H1 (cell line): ENCODE measurements around the gene ST3GAL3. TPM values are rescaled to one million over a fixed set of nuclear protein-coding genes. Genes with fewer than 3 reads are reported as not detected.

ENCODE experiments used
- ASH2L ChIP-seq: fragments of 200-600, 300-600 bp; sonication (generic); IDR thresholded peaks from one replicate; pipeline ENCODE4 v1.7.1; 2017; ENCODE audit warnings: low read length
- BACH1 ChIP-seq: IDR thresholded peaks from 2 replicates; pipeline ENCODE4 v1.6.1; 2012; ENCODE audit warnings: low read length, improper control_type of control experiment
- CHD2 ChIP-seq: IDR thresholded peaks from 2 replicates; pipeline ENCODE4 v1.6.1; 2012; ENCODE audit warnings: low read length, improper control_type of control experiment
- CREB1 ChIP-seq: IDR thresholded peaks from 2 replicates; pipeline ENCODE4 v1.6.1; 2012; ENCODE audit warnings: inconsistent platforms
- CTBP2 ChIP-seq: IDR thresholded peaks from 2 replicates; pipeline ENCODE4 v1.7.0; 2011; ENCODE audit warnings: borderline replicate concordance, mild to moderate bottlenecking, moderate library complexity, mixed read lengths, low read length; ENCODE audit not compliant: insufficient read depth, insufficient read length
- GTF2F1 ChIP-seq: IDR thresholded peaks from 2 replicates; pipeline ENCODE4 v1.6.1; 2012; ENCODE audit warnings: low read depth, low read length, improper control_type of control experiment, borderline replicate concordance
- HDAC2 ChIP-seq, 2 experiments: fragments of 300-600 bp in 1 of 2; sonication (generic) in 1 of 2; IDR thresholded peaks; 2 replicates each; pipeline ENCODE4 v1.6.1; 2011 to 2012; ENCODE audit warnings: low read depth in 2 of 2, low read length in 2 of 2, mild to moderate bottlenecking in 2 of 2, moderate library complexity in 2 of 2, borderline replicate concordance in 1 of 2, inconsistent platforms in 1 of 2
- HDAC6 ChIP-seq: IDR thresholded peaks from one replicate; pipeline ENCODE4 v1.7.1; 2012; ENCODE audit warnings: low read depth, mild to moderate bottlenecking, inconsistent platforms, low read length, moderate library complexity
- KDM1A ChIP-seq: fragments of 200-600, 300-600 bp; sonication (generic); IDR thresholded peaks from 2 replicates; pipeline ENCODE4 v1.7.1; 2016; ENCODE audit warnings: mild to moderate bottlenecking, low read length, borderline replicate concordance
- KDM4A ChIP-seq: IDR thresholded peaks from one replicate; pipeline ENCODE4 v1.7.1; 2012; ENCODE audit warnings: low read depth, mild to moderate bottlenecking, moderate library complexity, low read length, inconsistent platforms; ENCODE audit not compliant: severe bottlenecking
- NRF1 ChIP-seq: IDR thresholded peaks from 2 replicates; pipeline ENCODE4 v1.6.1; 2011; ENCODE audit warnings: mild to moderate bottlenecking, low read depth, low read length, improper control_type of control experiment
- RBBP5 ChIP-seq: IDR thresholded peaks from 2 replicates; pipeline ENCODE4 v1.7.1; 2012; ENCODE audit warnings: low read depth, mild to moderate bottlenecking, inconsistent platforms, low read length, moderate library complexity, borderline replicate concordance
- RNF2 ChIP-seq: fragments of 200-900, 300-1000 bp; sonication (generic); IDR thresholded peaks from 2 replicates; pipeline ENCODE4 v1.7.1; 2016; ENCODE audit warnings: borderline replicate concordance, low read depth, mild to moderate bottlenecking, antibody characterized with exemption, low read length; ENCODE audit not compliant: poor library complexity, severe bottlenecking; ENCODE audit errors: missing control alignments
- SIN3A ChIP-seq, 2 experiments: IDR thresholded peaks in 1 of 2; conservative IDR thresholded peaks in 1 of 2; 2 replicates each; pipeline ENCODE4 v1.6.1; 2011 to 2012; ENCODE audit warnings: low read length in 2 of 2, improper control_type of control experiment in 1 of 2, low read depth in 1 of 2, mild to moderate bottlenecking in 1 of 2
- TAF1 ChIP-seq: IDR thresholded peaks from 2 replicates; pipeline ENCODE4 v1.6.1; 2011; ENCODE audit warnings: mild to moderate bottlenecking, low read depth, low read length
- TAF7 ChIP-seq: optimal IDR thresholded peaks from 2 replicates; pipeline ENCODE3; 2011; ENCODE audit warnings: low read depth, mild to moderate bottlenecking, inconsistent platforms, low read length, moderate library complexity, borderline replicate concordance
- YY1 ChIP-seq: IDR thresholded peaks from 2 replicates; pipeline ENCODE4 v1.6.1; 2011; ENCODE audit warnings: low read depth, mild to moderate bottlenecking, low read length
- polyA plus RNA-seq, 7 experiments: library from polyadenylated mRNA; depleted of rRNA in 3 of 7; stranded (reverse) in 5 of 7; unstranded in 2 of 7; fragments of >200 nt in 5 of 7; fragments of 200-250 nt in 2 of 7; gene quantifications; 1 replicate in 5 of 7; 2 replicates in 1 of 7; 4 replicates in 1 of 7; pipeline versions ENCODE4 v1.2.1 to v1.2.3, GENCODE V29; 2011 to 2013; ENCODE audit warnings: missing spikeins in 2 of 7, mixed read lengths in 2 of 7
- total RNA-seq: library from RNA; stranded (reverse); fragmentation: NEBNext Ultra II Directional; extraction: Animal tissue kit (Norgen Biotek cat#: 25700); gene quantifications from 2 replicates; pipeline ENCODE4 v1.2.1, GENCODE V29; 2021
- TF ChIP-seq, protein P1 (sequence below): IDR thresholded peaks from 2 replicates; pipeline ENCODE4 v1.6.1; 2011; ENCODE audit warnings: low read length, improper control_type of control experiment
- TF ChIP-seq, protein P2 (sequence below): IDR thresholded peaks from 2 replicates; pipeline ENCODE4 v1.6.1; 2012; ENCODE audit warnings: inconsistent platforms
- TF ChIP-seq, protein P3 (sequence below): IDR thresholded peaks from 2 replicates; pipeline ENCODE4 v1.6.1; 2012; ENCODE audit warnings: inconsistent platforms

ST3GAL3 gene
- total and polyA plus RNA-seq, 2 of the 8 experiments (the other 6 are each of a cell fraction or from before 2014, with no cell fraction given) = 6.8 to 7.0 TPM

DNA sequence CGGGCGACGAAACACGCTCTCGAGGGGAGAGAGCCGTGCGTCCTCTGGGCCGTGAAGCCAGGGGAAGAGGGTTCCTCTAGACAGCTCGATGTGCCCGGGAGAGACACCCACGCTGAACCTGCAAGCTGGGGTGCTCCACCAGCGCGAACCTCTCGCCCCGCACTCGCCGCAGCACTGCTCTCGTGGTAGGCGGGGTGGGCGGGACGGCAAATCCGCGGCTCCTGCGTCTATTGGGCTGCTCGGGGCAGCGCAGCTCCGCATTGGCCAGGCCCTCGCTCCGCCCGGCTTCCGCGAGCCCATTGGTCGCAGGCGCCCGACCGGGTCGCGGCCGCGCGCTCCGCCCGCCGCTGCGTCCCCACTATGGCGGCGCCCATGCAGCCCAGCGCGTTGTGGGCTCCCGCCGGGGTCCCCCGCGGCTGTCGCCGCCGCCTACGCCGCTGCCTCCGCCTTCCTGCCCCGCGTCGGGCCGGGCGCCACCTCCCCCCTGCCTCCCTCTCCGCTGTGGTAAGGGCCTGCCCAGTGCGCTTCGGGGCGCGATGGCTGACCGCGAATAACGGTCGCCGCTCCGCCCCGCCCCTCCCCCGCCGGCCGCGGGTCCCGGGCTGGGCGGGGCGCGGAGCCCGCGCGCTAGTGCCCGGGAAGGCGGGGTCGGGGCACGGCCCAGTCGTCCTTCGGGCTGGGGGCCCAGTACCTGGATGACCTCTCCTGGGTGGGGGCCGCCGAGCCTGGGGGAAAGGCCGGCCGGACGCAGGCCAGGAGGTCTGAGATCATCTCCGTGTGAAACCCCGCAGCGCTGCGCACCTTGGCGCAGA lies at the start of gene ST3GAL3 (continued):
- TF ChIP-seq BACH1 = peak; percentile 80
- TF ChIP-seq YY1 = peak; percentile 94
- TF ChIP-seq CHD2 = peak; percentile 34; the same call in 1 of the 2 replicates
- TF ChIP-seq TAF7 = peak; percentile 13
- TF ChIP-seq RNF2 = no peak
- TF ChIP-seq, protein P1, sequence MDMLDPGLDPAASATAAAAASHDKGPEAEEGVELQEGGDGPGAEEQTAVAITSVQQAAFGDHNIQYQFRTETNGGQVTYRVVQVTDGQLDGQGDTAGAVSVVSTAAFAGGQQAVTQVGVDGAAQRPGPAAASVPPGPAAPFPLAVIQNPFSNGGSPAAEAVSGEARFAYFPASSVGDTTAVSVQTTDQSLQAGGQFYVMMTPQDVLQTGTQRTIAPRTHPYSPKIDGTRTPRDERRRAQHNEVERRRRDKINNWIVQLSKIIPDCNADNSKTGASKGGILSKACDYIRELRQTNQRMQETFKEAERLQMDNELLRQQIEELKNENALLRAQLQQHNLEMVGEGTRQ = no peak
- TF ChIP-seq KDM1A = peak; percentile 97
- TF ChIP-seq CTBP2 = no peak
- TF ChIP-seq CREB1 = peak; percentile 42
- TF ChIP-seq, protein P2, sequence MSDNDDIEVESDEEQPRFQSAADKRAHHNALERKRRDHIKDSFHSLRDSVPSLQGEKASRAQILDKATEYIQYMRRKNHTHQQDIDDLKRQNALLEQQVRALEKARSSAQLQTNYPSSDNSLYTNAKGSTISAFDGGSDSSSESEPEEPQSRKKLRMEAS = 0 out of 2 replicates have a peak, but pooled peaks have one; percentile 52
- peak in 1 of 2 experiments; percentile 72; a peak in 1 of 4 replicates for TF ChIP-seq HDAC2 (IDR thresholded peaks at IDR 0.05; ENCODE audit: borderline replicate concordance in 1 of 2, low read depth in 2 of 2, low read length in 2 of 2)
- TF ChIP-seq TAF1 = peak; percentile 92
- 0 out of 4 replicates have a peak, but pooled peaks of 1 of the 2 experiments have one; percentile 25 for TF ChIP-seq SIN3A (conservative IDR thresholded peaks at IDR 0.05 in 1 of 2, IDR thresholded peaks at IDR 0.05 in 1 of 2; ENCODE audit: low read depth in 1 of 2, low read length in 2 of 2)
- TF ChIP-seq ASH2L = peak; percentile 52
- TF ChIP-seq HDAC6 = no peak
- TF ChIP-seq, protein P3, sequence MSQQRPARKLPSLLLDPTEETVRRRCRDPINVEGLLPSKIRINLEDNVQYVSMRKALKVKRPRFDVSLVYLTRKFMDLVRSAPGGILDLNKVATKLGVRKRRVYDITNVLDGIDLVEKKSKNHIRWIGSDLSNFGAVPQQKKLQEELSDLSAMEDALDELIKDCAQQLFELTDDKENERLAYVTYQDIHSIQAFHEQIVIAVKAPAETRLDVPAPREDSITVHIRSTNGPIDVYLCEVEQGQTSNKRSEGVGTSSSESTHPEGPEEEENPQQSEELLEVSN = peak; percentile 90
- peak; percentile 100 for TF ChIP-seq KDM4A
- no peak for TF ChIP-seq NRF1
- peak; percentile 68; the same call in 1 of the 2 replicates for TF ChIP-seq RBBP5
- no peak for TF ChIP-seq GTF2F1
